ENCODE data around the gene IPP. TPM values are rescaled to one million over a fixed set of nuclear protein-coding genes. Genes with fewer than 3 reads are reported as not detected.

Gene IPP
- total and polyA plus RNA-seq, 2 of the 8 experiments (the other 6 are each of a cell fraction or from before 2014, with no cell fraction given): 1.4 to 5.6 TPM

DNA sequence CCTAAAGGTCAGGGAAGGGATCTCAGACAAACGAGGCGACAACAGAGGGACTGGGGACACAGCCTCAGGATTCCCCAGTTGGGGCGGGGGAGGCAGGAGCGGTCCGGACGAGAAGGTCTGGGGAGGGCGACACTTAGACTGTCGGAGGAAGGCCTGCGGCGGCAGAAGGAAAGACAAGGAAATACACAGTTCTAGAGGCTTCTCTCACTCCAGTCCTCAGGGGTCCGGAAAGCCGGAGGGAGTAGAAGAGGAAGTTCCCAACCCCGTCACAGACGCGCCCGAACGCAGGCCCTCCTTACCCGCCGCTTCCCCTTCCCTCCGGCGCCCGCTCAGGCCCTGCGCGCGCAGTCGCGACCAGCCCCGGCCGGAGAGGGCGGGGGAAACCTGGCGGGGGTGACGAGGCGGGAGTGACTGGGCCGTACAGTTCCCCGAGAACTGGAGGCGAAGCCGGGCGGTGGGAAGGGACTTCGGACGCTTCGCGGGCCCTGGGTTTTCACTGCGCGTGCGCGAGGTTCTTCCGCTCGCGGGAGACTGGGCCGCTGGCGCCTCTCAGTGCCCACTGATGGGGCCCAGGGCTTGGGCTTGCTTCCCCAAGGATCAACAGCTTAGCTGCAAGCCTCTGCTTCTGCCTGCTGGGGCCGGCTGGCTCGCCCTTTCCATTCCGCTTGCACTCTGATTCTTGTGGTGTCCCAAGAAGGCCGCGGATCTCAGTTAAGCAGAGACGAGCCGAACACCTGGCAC is at the start of gene IPP (continued):
- TF ChIP-seq SRF (IDR thresholded peaks at IDR 0.05; ENCODE audit: low read depth, low read length) (no peak), CBX8 (IDR thresholded peaks at IDR 0.05; ENCODE audit: borderline replicate concordance, low read depth, low read length) (no peak), EZH2 (IDR thresholded peaks at IDR 0.05; ENCODE audit: low read depth, low read length, severe bottlenecking) (no peak), KDM5A (IDR thresholded peaks at IDR 0.05; ENCODE audit: low read length) (no peak), TEAD4 (IDR thresholded peaks at IDR 0.05; ENCODE audit: low read depth, low read length) (no peak), BRCA1 (IDR thresholded peaks at IDR 0.05; ENCODE audit: low read depth, low read length) (no peak; the same call in 1 of the 2 replicates), RNF2 (IDR thresholded peaks at IDR 0.05; ENCODE audit: borderline replicate concordance, low read depth, low read length, missing control alignments, poor library complexity, severe bottlenecking) (no peak), POLR2AphosphoS5 (IDR thresholded peaks at IDR 0.05; ENCODE audit: low read depth, low read length) (peak; percentile 72), CHD2 (IDR thresholded peaks at IDR 0.05; ENCODE audit: low read length) (no peak), TBP (IDR thresholded peaks at IDR 0.05; ENCODE audit: low read depth, low read length) (peak; percentile 99), PHF8 (conservative IDR thresholded peaks at IDR 0.05; ENCODE audit: low read depth, low read length) (peak; percentile 70), TAF7 (optimal IDR thresholded peaks at IDR 0.05; ENCODE audit: borderline replicate concordance, low read depth, low read length) (peak; percentile 68), JUND (IDR thresholded peaks at IDR 0.05; ENCODE audit: low read length) (no peak), POU5F1 (IDR thresholded peaks at IDR 0.05; ENCODE audit: low read depth, low read length) (no peak), SIRT6 (IDR thresholded peaks at IDR 0.05; ENCODE audit: low read length) (no peak), SIN3A (conservative IDR thresholded peaks at IDR 0.05 in 1 of 2, IDR thresholded peaks at IDR 0.05 in 1 of 2; ENCODE audit: low read depth in 1 of 2, low read length in 2 of 2) (peak; percentile 32 to 55; a peak in 2 of 4 replicates), RXRA (IDR thresholded peaks at IDR 0.05; ENCODE audit: insufficient read depth, low read depth, low read length) (no peak), ASH2L (IDR thresholded peaks at IDR 0.05; ENCODE audit: low read length) (peak; percentile 92)
